Measurements from ENCODE around the gene PCCA.

Gene PCCA

DNA sequence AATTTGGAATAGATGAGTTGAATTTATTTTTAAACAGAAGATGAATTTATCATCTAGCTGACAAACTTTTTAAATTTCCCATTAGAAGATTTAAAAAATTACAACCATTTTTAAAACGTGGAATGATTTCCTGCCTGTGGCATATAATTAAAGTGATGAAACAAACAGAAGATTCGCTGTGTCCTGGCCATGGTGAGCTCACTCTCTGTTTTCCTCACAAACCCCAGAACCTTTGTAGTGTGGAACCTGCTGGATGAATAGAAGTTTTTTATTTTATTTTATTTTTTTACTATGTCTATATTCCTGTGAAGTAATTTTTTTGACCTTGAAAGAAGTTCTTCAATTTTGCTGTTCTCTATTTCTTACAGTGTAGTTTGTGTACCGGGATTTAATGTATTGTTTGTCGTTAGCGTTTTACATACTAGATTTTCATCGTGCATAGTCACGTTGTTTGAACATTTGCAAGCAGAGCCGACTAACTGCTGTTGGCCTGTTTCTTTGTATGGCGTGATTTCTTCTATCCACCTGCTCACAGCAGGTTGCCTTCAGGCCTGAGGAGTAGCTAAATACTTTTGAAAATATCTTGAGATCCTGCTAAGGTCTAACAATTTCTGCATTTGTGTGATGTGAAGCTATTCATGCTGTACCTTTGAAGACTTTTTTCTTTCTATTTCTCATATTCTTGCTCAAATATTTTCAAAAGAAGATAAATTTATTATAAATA lies 350.5 kb downstream of the PCCA start:
- TF ChIP-seq CSRNP3 (CRISPR knock-in tag; IDR thresholded peaks at IDR 0.05) = no peak
- TF ChIP-seq ZNF565 (CRISPR knock-in tag; conservative IDR thresholded peaks at IDR 0.05; ENCODE audit: low read depth) = no peak
- no peak for TF ChIP-seq BACH2 (CRISPR knock-in tag; IDR thresholded peaks at IDR 0.05; ENCODE audit: borderline replicate concordance)
- TF ChIP-seq TOX (CRISPR knock-in tag; IDR thresholded peaks at IDR 0.05; ENCODE audit: borderline replicate concordance) = no peak
- TF ChIP-seq SNAI2 (CRISPR knock-in tag; IDR thresholded peaks at IDR 0.05) = no peak
- no peak for TF ChIP-seq OSR1 (CRISPR knock-in tag; IDR thresholded peaks at IDR 0.05)
- TF ChIP-seq TCF4 (CRISPR knock-in tag; IDR thresholded peaks at IDR 0.05; ENCODE audit: borderline replicate concordance) = no peak
- TF ChIP-seq PATZ1 (CRISPR knock-in tag; IDR thresholded peaks at IDR 0.05; ENCODE audit: borderline replicate concordance) = no peak
- no peak for TF ChIP-seq ZC3H10 (CRISPR knock-in tag; IDR thresholded peaks at IDR 0.05)
- no peak for ATAC-seq

DNA sequence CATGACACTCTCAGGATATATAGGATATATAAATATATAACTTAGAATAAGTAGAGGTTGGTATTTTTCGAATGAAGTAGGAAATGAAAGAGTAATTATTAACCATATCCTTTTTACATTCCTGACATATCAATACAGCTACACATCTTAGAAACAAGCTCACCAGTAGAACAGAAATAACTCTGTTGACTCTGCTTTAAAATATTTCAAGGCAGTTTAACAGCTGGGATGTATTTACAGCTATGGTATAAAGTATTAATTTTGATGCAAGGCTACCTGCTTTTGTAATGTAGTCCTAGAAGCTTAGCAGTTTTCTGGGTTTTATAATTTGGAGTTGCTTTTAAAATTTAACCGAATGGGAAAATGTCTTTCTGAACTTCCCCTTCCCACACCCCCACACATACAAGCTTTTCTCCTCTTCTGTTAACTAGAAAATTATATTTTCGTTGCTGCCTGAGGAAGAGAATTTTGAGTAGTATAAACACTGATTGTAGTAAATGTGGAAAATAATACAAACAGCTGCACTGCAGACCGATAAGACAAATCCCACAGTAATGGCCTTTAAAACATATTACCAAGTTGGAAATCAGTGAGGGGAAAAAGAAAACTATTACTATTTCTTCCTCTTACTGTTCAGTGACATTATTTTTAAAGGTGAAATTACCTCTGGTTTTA lies 352.0 kb downstream of the PCCA start:
- peak; percentile 94 for ATAC-seq
- TF ChIP-seq ZNF70 (CRISPR knock-in tag; IDR thresholded peaks at IDR 0.05) (no peak), ISL1 (CRISPR knock-in tag; IDR thresholded peaks at IDR 0.05) (no peak), PPARA (CRISPR knock-in tag; IDR thresholded peaks at IDR 0.05; ENCODE audit: borderline replicate concordance) (no peak), ZNF8 (CRISPR knock-in tag; IDR thresholded peaks at IDR 0.05) (no peak), RARB (CRISPR knock-in tag; IDR thresholded peaks at IDR 0.05) (no peak), CSRNP3 (CRISPR knock-in tag; IDR thresholded peaks at IDR 0.05) (no peak), POU6F1 (CRISPR knock-in tag; IDR thresholded peaks at IDR 0.05; ENCODE audit: borderline replicate concordance, low read depth) (no peak), ZFP3 (CRISPR knock-in tag; IDR thresholded peaks at IDR 0.05) (no peak)

DNA sequence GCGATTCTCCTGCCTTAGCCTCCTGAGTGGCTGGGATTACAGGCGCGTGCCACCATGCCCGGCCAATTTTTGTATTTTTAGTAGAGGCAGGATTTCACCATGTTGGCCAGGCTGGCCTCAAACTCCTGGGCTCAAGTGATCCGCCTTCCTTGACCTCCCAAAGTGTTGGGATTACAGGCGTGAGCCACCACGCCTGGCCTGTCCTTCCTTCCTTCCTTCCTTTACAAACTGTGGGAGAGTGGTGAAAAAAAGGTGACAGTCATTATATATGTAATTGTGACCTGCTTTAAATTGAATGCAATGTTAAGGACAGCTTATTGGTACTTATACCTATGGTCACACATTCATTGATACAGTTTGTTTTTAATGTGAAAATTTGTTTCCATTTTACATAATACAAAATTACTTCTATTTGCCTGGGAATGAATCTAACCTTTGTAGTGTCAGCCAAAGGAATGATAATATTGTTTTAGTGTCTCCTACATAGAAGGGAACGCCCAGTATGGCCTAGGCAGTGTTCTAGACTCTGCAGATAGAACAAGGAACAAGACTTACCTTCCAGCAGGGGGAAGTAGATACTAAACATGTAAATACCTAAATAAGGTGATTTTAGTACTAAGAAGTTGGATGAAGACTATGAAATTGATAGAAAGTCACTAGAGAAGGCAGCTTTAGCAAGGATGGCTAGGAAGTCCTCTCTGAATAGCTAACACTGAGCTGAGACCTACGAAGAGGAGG lies 353.4 kb downstream of the PCCA start:
- TF ChIP-seq BACH2 (CRISPR knock-in tag; IDR thresholded peaks at IDR 0.05; ENCODE audit: borderline replicate concordance) (no peak), ESRRG (CRISPR knock-in tag; IDR thresholded peaks at IDR 0.05) (no peak), OSR1 (CRISPR knock-in tag; IDR thresholded peaks at IDR 0.05) (no peak), ZNF70 (CRISPR knock-in tag; IDR thresholded peaks at IDR 0.05) (no peak), RARB (CRISPR knock-in tag; IDR thresholded peaks at IDR 0.05) (no peak), ISL1 (CRISPR knock-in tag; IDR thresholded peaks at IDR 0.05) (no peak), GLIS3 (CRISPR knock-in tag; IDR thresholded peaks at IDR 0.05) (no peak), TCF4 (CRISPR knock-in tag; IDR thresholded peaks at IDR 0.05; ENCODE audit: borderline replicate concordance) (no peak), TOX (CRISPR knock-in tag; IDR thresholded peaks at IDR 0.05; ENCODE audit: borderline replicate concordance) (no peak), CSDC2 (CRISPR knock-in tag; IDR thresholded peaks at IDR 0.05) (no peak), ZFP30 (CRISPR knock-in tag; IDR thresholded peaks at IDR 0.05) (no peak), ARNTL (CRISPR knock-in tag; IDR thresholded peaks at IDR 0.05; ENCODE audit: borderline replicate concordance, low read depth) (no peak), POU6F1 (CRISPR knock-in tag; IDR thresholded peaks at IDR 0.05; ENCODE audit: borderline replicate concordance, low read depth) (no peak), TSHZ2 (CRISPR knock-in tag; IDR thresholded peaks at IDR 0.05) (no peak), ZNF8 (CRISPR knock-in tag; IDR thresholded peaks at IDR 0.05) (no peak)

More for the DNA sequence above, 353.4 kb downstream of the PCCA start:
- no peak for ATAC-seq

Data from SK-N-SH treated with all-trans-retinoic acid at 6 μM for 48 hours (cell line).